ENCODE measurements around the gene NMD3. TPM values are rescaled to one million over a fixed set of nuclear protein-coding genes. Genes with fewer than 3 reads are reported as not detected.
"Not testable (repeated sequence)": the region's sequence is repeated elsewhere in the genome, so short reads cannot be mapped to it uniquely, and the experiment has no call there.

Gene NMD3
- total and polyA plus RNA-seq, 12 donors = 22.2 to 76.9 (median 61.4) TPM

DNA sequence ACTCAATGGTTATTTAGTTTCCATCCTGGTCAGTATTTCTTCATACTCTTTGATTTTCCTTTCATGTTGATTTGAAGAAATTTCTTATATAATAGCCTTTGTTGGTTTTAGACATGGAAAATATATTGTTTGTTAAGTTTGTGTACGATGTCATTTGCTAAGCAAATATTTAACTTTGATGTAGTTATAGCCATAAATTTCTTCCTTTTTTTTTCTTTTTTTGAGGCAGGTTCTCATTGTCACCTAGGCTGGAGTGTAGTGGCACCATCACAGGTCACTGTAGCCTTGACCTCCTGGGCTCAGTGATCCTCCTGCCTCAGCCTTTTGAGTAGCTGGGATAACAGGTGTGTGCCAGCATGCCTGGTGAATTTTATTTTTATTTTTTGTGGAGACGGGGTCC, 51.4 kb downstream of the NMD3 start:
- Histone ChIP-seq H3K4me3 (no peak overlapping the region), H3K27ac (no peak overlapping the region), H3K36me3 (peaks cover 0 to 43% (median 4%) of the 10 kb centered on the region in 9 donors), H3K9me3 (peaks cover 0 to 8% (median 0%) of the 10 kb centered on the region in 11 donors), H3K27me3 (no peaks in the 10 kb centered on the region), H3K4me1 (no peaks in the 10 kb centered on the region)
- intact Hi-C loops (cut with DNase I) = loop anchor here in 9 of 10 donors (5.0 kb wide), 3 partner anchors 135 to 150 kb away; no protein-coding TSS in a partner anchor
- WGBS, 2 donors = 96% methylated on average over 2 of the region's 2 CpGs
- no peak for ATAC-seq
- no peak for DNase-seq
- TF ChIP-seq, protein P1, sequence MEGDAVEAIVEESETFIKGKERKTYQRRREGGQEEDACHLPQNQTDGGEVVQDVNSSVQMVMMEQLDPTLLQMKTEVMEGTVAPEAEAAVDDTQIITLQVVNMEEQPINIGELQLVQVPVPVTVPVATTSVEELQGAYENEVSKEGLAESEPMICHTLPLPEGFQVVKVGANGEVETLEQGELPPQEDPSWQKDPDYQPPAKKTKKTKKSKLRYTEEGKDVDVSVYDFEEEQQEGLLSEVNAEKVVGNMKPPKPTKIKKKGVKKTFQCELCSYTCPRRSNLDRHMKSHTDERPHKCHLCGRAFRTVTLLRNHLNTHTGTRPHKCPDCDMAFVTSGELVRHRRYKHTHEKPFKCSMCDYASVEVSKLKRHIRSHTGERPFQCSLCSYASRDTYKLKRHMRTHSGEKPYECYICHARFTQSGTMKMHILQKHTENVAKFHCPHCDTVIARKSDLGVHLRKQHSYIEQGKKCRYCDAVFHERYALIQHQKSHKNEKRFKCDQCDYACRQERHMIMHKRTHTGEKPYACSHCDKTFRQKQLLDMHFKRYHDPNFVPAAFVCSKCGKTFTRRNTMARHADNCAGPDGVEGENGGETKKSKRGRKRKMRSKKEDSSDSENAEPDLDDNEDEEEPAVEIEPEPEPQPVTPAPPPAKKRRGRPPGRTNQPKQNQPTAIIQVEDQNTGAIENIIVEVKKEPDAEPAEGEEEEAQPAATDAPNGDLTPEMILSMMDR (IDR thresholded peaks at IDR 0.05) = no peak

DNA sequence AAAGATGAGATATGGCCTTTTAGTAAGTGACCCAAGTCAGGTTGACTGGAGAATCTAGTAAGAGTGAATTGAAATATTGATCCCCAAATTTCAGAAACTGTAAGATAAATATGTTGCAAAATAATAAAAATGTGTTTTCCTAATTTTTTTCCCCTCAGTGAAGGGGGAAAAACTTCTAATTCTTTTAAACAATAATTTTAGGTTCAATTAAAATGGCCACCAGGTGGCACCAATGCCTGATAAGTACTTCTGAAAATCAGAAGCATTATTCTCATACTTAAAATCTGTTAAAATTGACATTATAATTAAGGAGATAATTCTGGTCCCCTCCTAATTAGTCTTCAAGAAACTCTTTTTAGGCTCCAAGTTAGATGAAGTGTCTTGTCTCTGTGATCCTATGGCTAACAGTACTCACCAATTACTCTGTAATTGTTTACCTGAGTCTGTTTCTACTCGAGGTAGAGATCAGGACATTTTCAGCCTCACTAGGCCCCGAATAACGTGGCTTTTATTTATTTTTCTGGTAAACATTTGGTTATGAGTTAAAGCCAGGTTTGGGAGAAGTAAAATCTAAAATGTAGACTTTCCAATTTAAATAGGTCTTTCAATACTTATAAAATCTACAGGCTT, 52.6 kb downstream of the NMD3 start:
- no peak overlapping the region for H3K4me3 ChIP-seq
- peaks cover 0 to 42% (median 4%) of the 10 kb centered on the region in 9 donors for H3K36me3 ChIP-seq
- WGBS, 2 donors = 53 to 68% methylated on average over 3 of the region's 3 CpGs
- no peak overlapping the region for H3K27ac ChIP-seq
- peaks cover 0 to 20% (median 0%) of the 10 kb centered on the region in 11 donors for H3K9me3 ChIP-seq
- DNase-seq (no peak), ATAC-seq (no peak)
- TF ChIP-seq, protein P1 (IDR thresholded peaks at IDR 0.05) = peak; percentile 41 to 80 (median 68)
- no peaks in the 10 kb centered on the region for H3K27me3 ChIP-seq
- intact Hi-C loops (cut with DNase I) = loop anchor here (1.0 to 5.0 kb wide), 4 partner anchors 134 to 151 kb away; no protein-coding TSS in a partner anchor
- no peaks in the 10 kb centered on the region for H3K4me1 ChIP-seq

DNA sequence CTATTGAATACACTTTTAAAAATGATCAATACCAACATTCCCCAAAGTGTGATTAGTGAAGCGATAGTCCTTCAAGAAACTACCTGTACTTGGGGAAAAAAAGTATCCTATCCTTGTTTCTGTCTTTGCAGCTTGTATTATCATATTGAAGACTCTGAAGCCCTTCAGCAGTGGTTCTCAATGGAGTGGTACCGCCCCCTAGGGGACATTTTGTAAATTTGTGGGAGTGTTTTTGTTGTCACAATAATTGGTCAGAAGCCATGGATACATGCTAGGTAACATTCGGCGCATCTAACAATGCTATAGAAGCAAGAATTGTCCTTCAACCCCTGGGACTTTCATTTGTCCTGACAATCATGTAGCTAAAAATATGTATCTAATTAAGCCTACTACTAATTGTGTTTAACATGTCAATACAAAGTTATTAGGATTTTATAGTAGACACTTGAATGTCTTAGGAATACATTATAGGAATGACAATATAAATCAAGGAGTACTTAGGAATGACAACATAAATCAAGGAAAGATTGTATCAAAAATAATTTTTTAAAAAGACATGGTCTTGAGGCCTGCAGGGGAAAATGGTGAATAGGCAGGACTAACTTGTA, 53.7 kb downstream of the NMD3 start:
- Histone ChIP-seq H3K9me3 (peaks cover 0 to 31% (median 0%) of the 10 kb centered on the region in 11 donors), H3K27ac (no peak overlapping the region), H3K4me3 (no peak overlapping the region), H3K4me1 (no peaks in the 10 kb centered on the region), H3K36me3 (peaks cover 0 to 34% (median 4%) of the 10 kb centered on the region in 9 donors), H3K27me3 (no peaks in the 10 kb centered on the region)
- TF ChIP-seq, protein P1 (IDR thresholded peaks at IDR 0.05) = peak; percentile 37 to 65 (median 56)
- DNase-seq = no peak
- WGBS, 2 donors = 68 to 70% methylated on average over 4 of the region's 4 CpGs
- intact Hi-C loops (cut with DNase I) = loop anchor here (1.0 to 5.0 kb wide), 4 partner anchors 133 to 150 kb away; no protein-coding TSS in a partner anchor
- ATAC-seq = peak in 2 of 8 donors; percentile 39 to 50

DNA sequence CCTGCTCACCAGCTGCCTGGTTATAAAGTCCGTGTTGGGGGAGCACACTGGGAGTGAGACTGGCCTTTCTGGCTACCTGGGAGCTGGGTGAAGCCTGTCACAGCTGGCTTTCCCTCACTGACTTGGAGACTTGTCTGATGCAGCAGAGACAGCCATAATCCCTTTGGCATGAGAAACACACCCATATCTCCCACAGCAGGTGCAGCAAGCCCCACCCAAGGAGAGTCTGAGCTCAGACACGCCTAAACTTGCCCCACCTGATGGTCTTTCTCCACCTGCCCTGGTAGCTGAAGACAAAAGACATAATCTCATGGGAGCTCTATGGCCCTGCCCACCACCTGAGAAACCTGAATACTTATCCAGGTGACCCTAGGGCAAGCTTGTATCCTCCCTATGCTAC, 54.8 kb downstream of the NMD3 start:
- Histone ChIP-seq H3K36me3 (peaks cover 0 to 24% (median 4%) of the 10 kb centered on the region in 9 donors), H3K27ac (no peak overlapping the region), H3K4me3 (no peak overlapping the region), H3K27me3 (no peaks in the 10 kb centered on the region), H3K9me3 (peaks cover 0 to 42% (median 3%) of the 10 kb centered on the region in 11 donors), H3K4me1 (no peaks in the 10 kb centered on the region)
- DNase-seq (no peak), ATAC-seq (no peak)
- TF ChIP-seq, protein P1 (IDR thresholded peaks at IDR 0.05) = no peak
- 91 to 92% methylated on average over 2 of the region's 2 CpGs for WGBS, 2 donors
- intact Hi-C loops (cut with DNase I) = no loop called here

DNA sequence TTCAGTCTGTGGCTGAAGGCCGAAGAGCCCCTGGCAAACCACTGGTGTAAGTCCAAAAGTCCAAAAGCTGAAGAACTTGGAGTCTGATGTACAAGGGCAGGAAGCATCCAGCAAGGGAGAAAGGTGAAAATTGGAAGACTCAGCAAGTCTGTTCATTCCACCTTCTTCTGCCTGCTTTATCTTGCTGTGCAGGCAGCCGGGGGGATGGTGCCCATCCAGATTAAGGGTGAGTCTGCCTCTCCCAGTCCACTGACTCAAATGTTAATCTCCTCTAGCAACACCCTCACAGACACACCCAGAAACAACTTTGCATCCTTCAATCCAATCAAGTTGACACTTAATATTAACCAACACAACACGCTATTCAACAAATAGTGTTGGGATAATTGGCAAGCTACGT, 61.3 kb downstream of the NMD3 start:
- H3K4me1 ChIP-seq = not testable (repeated sequence)
- peaks cover 0 to 77% (median 5%) of the 10 kb centered on the region in 11 donors for H3K9me3 ChIP-seq
- 96 to 97% methylated on average over 4 of the region's 4 CpGs for WGBS, 2 donors

More for the DNA sequence above, 61.3 kb downstream of the NMD3 start:
- intact Hi-C loops (cut with DNase I); H3K4me3 ChIP-seq; H3K27ac ChIP-seq; ATAC-seq; H3K27me3 ChIP-seq; DNase-seq; H3K36me3 ChIP-seq: not testable (repeated sequence)

Measured in heart right ventricle (tissue), 16 donors.